Prostate gland (tissue), 2 donors: ENCODE data around the gene PLA2G3.

Experiments
- POLR2A ChIP-seq: fragments of 450-650 bp; IDR thresholded peaks from one replicate; pipeline ENCODE4 v1.6.1; 2016; ENCODE audit warnings: antibody characterized with exemption, mild to moderate bottlenecking
- TF ChIP-seq, protein P1 (sequence below), 4 experiments: fragments of 200-600 bp in 2 of 4; fragments of 450-650 bp in 2 of 4; sonication (generic) in 2 of 4; IDR thresholded peaks; 1 replicate in 3 of 4; 2 replicates in 1 of 4; pipeline ENCODE4 v1.5.1; 2016 to 2019; ENCODE audit warnings: antibody characterized with exemption in 4 of 4, mild to moderate bottlenecking in 2 of 4, moderate library complexity in 2 of 4

DNA sequence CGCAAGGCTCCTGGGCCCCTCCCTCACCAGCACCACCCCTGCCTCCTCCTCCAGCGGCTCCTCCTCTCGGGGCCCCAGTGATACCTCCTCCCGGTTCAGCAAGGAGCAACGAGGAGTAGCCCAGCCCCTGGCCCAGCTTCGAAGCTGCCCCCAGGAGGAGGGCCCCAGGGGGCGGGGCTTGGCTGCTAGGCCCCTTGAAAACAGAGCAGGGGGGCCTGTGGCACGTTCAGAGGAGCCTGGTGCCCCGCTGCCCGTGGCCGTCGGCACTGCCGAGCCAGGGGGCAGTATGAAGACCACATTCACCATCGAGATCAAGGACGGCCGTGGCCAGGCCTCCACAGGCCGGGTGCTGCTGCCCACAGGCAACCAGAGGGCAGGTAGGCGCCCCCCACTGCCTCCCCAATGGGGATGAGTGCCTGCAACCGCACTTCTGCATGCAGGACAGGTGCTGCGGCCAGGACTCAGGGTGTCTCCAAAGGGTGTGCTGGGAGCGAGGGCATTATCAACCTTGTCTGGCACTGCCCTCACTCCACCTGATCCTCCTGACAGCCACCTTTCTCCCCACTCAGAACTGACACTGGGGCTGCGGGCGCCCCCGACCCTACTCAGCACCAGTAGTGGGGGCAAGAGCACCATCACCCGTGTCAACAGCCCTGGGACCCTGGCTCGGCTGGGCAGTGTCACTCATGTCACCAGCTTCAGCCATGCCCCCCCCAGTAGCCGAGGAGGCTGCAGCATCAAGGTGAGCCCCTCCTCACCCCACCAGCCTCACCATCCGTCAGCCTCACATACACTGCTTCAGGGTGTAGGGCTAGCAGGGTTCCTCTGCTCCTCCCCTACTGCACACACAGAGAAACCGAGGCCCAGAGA, 49.0 kb downstream of the PLA2G3 start:
- no peak for TF ChIP-seq POLR2A
- TF ChIP-seq, protein P1, sequence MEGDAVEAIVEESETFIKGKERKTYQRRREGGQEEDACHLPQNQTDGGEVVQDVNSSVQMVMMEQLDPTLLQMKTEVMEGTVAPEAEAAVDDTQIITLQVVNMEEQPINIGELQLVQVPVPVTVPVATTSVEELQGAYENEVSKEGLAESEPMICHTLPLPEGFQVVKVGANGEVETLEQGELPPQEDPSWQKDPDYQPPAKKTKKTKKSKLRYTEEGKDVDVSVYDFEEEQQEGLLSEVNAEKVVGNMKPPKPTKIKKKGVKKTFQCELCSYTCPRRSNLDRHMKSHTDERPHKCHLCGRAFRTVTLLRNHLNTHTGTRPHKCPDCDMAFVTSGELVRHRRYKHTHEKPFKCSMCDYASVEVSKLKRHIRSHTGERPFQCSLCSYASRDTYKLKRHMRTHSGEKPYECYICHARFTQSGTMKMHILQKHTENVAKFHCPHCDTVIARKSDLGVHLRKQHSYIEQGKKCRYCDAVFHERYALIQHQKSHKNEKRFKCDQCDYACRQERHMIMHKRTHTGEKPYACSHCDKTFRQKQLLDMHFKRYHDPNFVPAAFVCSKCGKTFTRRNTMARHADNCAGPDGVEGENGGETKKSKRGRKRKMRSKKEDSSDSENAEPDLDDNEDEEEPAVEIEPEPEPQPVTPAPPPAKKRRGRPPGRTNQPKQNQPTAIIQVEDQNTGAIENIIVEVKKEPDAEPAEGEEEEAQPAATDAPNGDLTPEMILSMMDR (IDR thresholded peaks at IDR 0.05), result no peak
